CD4-positive, alpha-beta T cell treated with Interleukin-17A for 1 hour (primary cell): ENCODE results near the gene ALKBH1.
"Not testable (repeated sequence)": the region's sequence is repeated elsewhere in the genome, so short reads cannot be mapped to it uniquely, and the experiment has no call there.

ENCODE experiments used
- DNase-seq: peaks from one replicate; pipeline ENCODE4 v3.0.0-alpha.2; 2020

The ALKBH1 gene

GRCh38 chr14:77667331-77667730 lies 40.5 kb downstream of the ALKBH1 start:
- DNase-seq, result no peak

DNA sequence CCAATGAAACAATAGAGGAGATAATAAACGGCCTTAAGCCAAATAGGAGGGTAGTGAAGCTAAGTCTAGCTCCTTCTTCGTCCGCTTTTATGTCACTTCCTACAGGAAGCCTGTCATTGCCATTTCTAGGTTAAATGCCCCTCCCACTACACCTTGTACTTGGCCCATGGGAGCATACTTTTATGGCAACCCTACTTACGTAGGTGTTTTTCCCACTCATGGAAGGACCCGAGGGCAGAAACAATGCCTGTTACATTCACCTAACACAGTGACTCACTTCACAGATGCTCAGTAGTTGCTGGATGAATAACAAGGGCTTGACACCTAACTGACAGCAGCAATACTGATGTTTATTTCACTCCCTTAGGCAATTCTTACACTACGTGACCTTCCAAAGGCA lies 44.5 kb downstream of the ALKBH1 start:
- no peak for DNase-seq

- DNase-seq, result not testable (repeated sequence)
Measured at GRCh38 chr14:77661562-77661961, 46.3 kb downstream of the ALKBH1 start.

- DNase-seq, result no peak
Measured at GRCh38 chr14:77660754-77661153, 47.1 kb downstream of the ALKBH1 start.

DNA sequence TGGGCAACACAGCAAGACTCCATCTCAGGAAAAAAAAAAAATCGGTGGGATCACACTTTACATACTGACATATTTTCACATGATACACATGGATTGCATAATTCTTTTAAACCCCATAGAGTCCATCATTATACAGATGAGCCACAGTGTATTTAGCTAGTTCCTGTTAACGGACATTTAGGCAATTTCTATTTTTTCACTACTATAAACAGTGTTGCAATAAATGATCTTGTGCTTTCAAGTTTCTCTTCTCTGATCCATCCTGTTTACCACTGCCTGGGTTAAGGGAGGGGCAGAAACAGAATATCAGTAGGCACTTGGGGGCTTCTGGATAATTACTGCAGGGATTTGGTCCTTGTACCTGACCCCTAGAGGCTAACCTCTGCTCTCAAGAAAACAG lies 48.0 kb downstream of the ALKBH1 start:
- no peak for DNase-seq

DNA sequence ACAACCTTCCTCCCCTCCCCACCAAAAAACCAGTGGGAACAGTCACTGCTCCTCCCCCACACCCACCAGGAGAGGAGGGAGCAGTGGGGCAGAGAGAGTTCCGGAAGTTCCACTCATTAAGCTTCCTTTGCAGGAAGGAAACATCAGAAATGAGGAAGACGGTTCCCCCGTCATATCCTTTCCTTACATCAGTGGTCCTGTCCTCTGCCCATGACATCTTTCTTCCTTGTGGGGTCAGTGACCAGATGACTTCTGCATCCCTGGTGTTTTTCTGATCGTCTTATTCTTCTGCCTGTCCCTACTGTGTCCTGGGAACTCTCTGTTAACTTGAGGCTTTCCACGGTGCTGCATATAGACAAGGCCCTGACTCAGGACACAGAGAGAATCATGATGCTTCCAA lies 50.5 kb downstream of the ALKBH1 start:
- no peak for DNase-seq

DNA sequence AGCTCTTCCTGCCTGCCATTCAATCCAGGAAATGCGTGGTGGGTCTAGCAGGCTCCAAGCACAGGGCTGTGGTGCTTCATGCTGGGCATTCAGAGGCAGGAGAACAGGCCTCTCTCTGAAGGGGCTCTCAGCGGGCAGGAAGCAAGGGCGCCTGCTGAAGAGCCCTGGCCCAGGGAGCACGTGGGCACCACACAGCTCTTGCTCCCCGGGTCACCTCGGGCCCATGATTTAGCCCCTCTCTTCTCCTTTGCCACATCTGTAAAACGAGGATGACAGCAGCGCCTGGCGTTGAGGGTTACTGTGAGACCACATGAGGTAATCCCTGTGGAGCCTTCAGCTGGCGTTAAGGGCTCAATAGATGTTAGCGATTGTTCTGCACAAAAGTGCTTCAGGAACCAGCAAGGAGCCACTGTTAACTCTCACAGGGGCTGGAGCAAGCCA lies 53.8 kb downstream of the ALKBH1 start:
- no peak for DNase-seq

GRCh38 chr14:77649326-77649725 lies 58.5 kb downstream of the ALKBH1 start:
- no peak for DNase-seq

GRCh38 chr14:77648520-77649200 lies 59.2 kb downstream of the ALKBH1 start:
- no peak for DNase-seq

DNA sequence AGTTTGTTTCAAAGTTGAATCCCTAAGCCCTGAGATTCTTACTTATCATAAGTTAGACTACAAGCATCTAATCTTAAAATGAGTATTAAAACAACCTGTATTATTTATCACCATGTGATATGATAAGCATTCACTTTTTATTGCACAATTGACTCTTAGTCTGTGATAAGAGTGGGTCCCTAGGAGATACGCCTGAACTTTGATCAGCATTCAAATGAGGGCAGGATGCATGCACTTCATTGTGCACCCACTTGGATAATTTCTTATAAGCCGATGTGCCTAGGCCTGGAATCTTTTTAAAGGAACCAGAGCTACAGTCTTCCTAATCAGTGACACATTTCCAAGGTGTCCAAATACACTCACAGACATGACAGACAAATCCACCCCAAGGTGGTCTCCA lies 60.0 kb downstream of the ALKBH1 start:
- no peak for DNase-seq

DNA sequence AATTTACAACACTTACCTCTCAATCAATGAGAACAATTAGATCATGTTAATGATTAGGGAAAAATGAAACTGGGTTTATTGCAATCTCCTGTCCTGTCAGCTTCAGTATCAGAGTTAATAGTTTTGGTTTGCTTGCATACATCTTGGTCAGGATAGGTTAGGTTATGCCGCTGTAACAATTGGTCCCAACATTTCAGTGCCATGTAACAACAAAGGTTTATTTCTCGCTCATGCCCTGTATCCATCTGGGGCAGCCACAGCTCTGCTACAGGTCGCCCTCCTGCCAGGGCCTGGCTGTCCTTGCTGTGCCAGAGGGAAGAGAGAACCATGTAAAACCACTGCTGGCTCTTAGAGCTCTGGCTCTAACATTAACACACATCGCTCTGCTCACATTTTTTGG lies 60.9 kb downstream of the ALKBH1 start:
- no peak for DNase-seq

DNA sequence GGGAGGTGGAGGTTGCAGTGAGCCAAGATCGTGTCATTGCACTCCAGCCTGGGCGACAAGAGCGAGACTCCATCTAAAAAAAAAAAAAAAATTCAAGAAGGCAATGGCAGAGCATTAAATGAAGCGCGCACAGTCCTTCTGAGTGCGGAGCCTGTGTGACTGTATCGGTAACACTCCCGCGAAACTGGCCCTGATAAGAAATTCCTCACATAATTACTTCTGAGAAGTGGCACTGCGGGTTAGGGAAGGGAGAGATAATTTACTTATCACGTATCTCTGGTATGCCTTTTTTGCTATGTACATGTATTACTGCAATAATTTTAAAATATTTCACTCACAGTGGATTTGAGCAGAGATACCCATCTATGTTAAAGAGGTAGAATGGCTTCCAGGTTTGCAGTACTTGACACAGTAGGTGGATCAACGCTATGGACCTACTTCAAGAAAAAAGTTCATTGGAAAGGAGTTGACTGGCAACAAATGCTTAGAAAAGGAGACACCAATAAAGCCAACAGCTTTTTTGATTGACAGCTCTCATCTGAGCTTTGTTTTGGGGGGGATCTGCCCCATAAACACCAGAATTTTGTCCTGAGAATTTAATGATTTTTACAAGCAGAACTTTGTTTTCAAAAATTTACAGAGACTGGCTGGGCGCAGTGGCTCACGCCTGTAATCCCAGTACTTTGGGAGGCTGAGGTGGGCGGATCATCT lies 62.1 kb downstream of the ALKBH1 start:
- DNase-seq, result no peak

- DNase-seq, result no peak
Measured at GRCh38 chr14:77642407-77642806, 65.4 kb downstream of the ALKBH1 start.

DNA sequence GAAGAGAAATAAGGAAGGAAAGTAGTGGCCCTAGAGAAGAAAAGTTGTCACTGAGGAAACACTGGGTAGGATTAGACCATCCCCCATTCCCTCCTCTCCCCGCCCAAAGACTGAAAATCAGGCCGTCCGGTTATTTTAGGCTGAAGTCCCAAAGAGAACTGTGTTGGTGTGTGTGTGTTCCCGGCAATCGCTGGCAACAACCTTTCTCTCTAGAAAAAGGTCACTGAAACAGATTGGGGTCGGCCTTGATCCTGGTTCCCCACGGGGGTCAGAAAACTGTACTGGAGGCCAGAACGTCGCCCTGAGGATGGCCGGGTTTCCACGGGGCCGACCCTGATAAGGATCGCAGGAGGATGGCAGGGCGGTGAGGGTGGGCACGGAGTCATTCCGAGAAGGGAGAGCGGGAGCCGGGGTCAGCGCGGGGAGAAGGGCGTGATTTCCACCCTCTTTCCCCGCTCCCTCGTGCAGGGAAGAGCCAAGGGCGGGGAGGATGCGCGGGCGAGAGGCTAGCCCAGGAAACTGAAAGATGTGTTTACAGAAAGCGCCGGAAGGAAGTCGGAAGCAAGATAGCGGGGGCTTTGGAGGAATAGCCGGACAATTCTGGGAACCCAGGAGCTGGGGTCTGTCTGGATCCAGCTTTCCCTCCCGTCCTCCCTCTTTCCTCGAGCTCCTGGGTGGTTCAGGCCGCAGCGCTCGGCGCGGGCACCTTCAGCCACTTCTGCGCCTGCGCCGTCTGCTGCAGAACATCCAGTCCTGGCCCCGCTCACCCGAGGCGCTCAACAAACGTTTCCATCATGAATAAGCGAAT lies 66.1 kb downstream of the ALKBH1 start:
- peak; percentile 67 for DNase-seq

DNA sequence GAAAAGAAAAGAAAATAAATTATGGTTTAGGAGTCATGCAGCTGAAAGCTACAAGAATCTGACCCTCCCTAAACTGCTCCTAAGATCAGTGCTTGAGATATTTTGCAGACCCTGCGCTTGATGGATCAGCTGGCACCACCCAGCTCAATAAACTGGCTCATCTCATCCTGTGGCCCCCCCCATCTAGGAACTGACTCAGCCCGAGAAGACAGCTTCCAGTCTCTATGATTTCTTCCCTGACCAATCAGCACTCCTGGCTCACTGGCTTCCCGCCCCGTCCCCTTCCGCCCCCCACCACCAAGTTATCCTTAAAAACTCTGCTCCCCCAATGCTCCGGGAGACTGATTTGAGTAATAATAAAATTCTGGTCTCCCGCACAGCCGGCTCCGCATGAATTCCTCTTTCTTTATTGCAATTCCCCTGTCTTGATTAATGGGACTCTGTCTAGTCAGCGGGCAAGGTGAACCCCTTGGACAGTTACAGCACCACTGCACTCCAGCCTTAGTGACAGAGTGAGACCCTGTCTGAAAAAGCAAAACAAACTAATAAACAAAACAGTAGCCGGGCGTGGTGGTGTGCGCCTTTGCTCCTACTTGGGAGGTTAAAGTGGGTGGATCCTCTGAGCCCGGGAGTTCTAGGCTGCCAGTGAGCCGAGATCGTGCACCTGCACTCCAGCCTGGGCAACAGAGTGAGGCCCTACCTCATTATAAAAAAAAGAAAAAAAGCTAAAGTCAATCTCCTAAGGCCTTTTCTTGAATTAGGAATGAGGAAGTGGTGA lies 66.9 kb downstream of the ALKBH1 start:
- DNase-seq, result no peak

GRCh38 chr14:77638771-77639171 lies 69.1 kb downstream of the ALKBH1 start:
- no peak for DNase-seq

DNA sequence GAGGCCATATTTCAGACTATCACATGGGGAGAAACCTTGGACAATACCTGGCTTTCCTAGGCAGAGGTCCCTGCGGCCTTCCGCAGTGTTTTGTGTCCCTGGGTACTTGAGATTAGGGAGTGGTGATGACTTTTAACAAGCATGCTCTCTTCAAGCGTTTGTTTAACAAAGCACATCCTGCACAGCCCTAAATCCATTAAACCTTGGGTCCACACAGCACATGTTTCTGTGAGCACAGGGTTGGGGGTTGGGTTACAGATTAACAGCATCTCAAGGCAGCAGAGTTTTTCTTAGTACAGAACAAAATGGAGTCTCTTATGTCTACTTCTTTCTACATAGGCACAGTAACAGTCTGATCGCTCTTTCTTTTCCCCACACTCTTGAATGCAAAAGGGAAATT lies 72.0 kb downstream of the ALKBH1 start:
- not testable (repeated sequence) for DNase-seq

- DNase-seq, result not testable (repeated sequence)
Measured at GRCh38 chr14:77635466-77635865, 72.4 kb downstream of the ALKBH1 start.

GRCh38 chr14:77630111-77630510 lies 77.7 kb downstream of the ALKBH1 start:
- DNase-seq, result no peak

DNA sequence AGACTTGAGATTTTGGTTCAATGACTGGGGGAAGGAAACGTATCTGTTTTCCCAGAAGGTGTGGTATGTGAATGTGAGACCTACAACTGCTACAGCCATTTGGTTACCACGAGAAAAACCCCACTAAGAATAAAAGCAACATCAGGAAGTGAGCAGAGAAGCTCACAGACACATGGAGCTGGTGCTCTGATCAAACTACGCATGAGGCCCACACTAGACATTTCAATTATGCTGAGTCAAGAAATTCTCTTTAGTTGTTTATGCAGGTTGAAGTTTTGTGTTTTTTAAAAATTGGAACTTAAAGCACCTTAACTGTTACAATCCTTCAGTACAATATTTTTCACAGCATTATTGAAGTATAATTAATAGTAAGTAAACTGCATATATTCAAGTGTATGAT lies 82.5 kb downstream of the ALKBH1 start:
- DNase-seq, result no peak

GRCh38 chr14:77623201-77623600 lies 84.6 kb downstream of the ALKBH1 start:
- no peak for DNase-seq
